GM12874 (cell line): Measurements from ENCODE around the gene RPS6KC1.

Source experiments
- TF ChIP-seq, protein P1 (sequence below): IDR thresholded peaks from 2 replicates; pipeline ENCODE4 v1.5.1; 2011; ENCODE audit warnings: low read depth, mild to moderate bottlenecking, control low read depth, low read length, moderate library complexity; ENCODE audit not compliant: insufficient read depth

Gene RPS6KC1

DNA sequence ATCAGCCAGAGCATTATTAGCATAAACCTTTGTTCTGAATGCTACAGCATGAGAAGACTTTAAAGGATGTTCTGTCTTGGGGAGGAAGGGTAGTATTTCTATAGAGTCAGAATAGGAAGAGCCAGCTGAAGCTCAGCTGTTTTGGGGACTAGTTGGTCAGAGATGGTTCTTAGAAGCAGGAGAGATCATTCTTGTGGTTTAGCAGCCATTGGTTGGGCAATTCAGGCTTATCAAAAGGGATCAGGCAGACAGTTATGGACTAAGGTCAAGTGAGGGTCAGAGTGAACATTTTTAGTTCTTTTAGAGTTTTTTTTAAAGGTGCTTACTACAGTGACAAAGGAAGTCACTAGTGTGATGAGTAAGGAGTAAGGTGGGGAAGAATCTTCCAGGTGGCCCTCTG is 245.5 kb downstream of the RPS6KC1 start:
- TF ChIP-seq, protein P1, sequence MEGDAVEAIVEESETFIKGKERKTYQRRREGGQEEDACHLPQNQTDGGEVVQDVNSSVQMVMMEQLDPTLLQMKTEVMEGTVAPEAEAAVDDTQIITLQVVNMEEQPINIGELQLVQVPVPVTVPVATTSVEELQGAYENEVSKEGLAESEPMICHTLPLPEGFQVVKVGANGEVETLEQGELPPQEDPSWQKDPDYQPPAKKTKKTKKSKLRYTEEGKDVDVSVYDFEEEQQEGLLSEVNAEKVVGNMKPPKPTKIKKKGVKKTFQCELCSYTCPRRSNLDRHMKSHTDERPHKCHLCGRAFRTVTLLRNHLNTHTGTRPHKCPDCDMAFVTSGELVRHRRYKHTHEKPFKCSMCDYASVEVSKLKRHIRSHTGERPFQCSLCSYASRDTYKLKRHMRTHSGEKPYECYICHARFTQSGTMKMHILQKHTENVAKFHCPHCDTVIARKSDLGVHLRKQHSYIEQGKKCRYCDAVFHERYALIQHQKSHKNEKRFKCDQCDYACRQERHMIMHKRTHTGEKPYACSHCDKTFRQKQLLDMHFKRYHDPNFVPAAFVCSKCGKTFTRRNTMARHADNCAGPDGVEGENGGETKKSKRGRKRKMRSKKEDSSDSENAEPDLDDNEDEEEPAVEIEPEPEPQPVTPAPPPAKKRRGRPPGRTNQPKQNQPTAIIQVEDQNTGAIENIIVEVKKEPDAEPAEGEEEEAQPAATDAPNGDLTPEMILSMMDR, result no peak

DNA sequence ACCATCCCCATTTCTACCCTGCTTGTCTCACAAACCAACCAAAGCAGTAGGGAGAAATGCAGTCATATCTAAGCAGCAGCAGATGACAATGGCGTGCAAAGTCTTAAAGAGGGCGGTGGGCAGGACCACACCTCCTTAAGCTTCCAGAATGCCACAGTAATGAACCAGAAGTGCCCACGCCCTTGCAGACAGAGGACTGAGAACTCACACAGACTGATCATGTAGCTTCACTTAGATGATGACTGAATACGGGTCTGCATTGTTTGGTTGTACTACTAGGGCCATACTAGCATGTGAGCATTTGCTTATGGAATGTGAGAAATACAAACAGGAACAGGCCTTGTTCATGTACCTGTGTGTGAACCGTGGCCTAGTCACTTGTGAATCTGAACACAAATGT is 246.0 kb downstream of the RPS6KC1 start:
- TF ChIP-seq, protein P1, result no peak

DNA sequence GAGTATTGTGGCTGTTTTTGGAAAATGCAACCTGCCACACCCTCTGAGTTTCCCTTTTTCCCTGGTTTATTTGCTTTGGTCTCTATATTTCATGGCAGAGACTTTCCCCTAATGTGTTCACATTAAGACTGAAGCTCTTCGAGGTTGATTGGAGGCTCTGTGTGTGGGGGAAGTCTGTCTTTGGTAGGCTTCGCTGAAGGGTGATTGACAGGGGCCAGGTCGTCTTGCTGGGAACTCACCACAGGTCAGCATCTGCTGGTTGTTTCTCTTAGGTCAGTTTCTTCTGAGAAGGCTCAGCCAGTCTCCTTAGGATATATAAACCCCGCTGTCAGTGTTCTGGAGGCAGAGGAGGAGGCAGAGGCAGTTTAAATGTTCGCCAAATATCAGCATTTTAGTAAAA is 249.4 kb downstream of the RPS6KC1 start:
- TF ChIP-seq, protein P1, result no peak

DNA sequence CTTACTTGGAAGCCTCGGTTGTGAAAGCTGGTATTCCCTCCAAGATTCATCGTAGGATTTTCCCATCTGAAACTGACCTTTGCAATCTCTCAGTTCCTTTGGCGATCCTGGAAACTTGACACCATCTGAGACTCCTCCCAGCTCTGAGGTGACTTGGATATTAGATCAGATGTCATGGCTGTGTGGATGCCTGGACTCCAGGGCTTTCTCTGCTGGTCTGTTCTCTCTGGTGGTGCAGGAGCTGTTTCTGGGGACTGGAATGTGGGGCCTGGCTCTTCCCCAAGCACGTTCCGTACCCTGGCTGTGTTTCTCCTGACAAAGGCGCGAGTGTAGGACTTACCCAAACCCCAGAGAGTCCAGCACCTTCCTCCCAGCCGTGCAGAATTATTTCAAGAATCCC is 252.2 kb downstream of the RPS6KC1 start:
- TF ChIP-seq, protein P1, result no peak

DNA sequence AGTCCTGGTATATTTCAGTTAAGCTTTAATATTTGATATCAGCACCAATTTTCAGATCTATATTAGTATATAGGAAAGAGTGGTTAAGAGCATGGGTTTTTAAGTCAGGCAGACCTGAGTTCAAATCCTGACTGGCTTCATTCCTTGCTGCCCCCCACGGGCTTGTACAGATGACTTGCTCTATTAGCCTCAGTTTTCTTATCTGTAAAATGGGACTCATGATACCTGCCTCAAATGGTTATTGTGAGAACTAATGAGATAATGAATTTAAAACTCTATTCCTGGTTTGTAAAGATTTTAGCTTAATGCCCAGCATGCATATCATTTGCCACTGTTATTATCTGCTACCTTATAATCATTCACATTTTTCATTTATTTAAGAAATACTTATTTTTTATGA is 264.5 kb downstream of the RPS6KC1 start:
- TF ChIP-seq, protein P1, result no peak

DNA sequence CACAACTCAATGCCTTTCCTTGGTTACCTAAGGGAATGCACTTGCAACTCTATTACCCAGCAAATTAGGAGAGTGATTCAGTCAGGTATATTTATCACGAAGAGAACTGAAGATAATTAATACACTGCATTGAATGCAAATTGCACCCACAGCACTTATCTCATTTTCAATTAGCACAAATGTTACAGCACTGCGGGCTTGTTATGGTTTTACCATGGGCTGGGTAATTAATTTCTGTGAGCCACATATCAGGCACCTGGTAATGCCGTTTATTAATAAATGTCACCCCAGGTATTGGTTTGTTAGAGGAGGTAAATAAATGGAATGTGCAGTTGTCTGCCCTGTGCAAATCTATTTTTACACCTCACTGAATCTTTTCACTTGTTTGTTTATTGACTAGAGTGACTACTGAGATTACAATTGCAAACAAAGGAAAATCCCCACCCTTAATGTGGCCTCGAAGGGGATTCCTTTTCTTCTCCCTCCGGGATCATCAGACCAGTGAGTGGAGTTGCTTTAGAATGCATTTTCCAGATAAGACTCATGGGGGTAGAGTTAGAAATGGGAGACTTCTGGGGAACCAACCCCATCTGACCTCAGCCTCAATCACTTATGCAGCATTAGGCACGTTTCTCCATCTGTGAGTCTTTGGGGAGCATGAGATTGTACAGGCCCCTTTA is 269.3 kb downstream of the RPS6KC1 start:
- TF ChIP-seq, protein P1, result no peak
